OCI-LY1 (cell line): ENCODE measurements around the gene ZSCAN10.

Experiments used
- CTCF ChIP-seq: fragments of 200-600 bp; sonication (generic), shearing (Covaris generic); IDR thresholded peaks from 2 replicates; pipeline ENCODE4 v1.5.1; 2017; ENCODE audit warnings: mild to moderate bottlenecking, antibody characterized with exemption, low read length, moderate library complexity, mixed read lengths
- EZH2 ChIP-seq: fragments of 200-600 bp; sonication (generic), shearing (Covaris generic); IDR thresholded peaks from 2 replicates; pipeline ENCODE4 v1.8.0; 2017; ENCODE audit warnings: borderline replicate concordance, mixed run types, mild to moderate bottlenecking, antibody characterized with exemption, low read length, moderate library complexity, mixed read lengths

DNA sequence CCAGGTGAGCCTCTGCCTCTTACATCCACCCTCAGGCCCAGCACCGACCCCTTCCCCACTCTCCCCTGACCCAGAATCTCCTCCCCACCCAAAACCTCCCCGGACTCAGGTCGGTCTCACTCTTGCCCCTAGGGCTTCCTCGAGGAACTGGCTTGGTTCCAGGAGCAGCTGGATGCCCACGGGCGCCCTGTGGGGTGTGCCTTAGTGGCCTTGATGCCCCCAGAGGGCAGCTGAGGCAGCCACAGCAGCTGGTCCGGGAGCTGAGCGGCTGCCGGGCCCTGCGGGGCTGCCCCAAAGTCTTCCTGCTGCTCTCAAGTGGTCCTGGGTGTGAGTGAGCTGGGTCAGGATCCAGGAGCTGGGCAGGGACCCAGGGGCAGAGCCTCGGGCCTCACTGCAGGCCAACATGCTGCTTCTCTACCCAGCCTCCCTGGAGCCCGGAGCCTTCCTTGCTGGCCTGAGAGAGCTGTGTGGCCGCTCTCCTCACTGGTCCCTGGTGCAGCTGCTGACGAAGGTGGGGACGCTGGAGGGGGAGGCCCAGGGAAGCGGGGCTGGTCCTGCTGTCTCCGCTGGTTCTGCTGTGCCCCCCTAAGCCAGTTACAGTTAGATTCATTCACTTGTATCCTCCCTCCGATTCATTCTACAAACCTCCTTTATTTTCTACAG, 45.4 kb upstream of the ZSCAN10 start:
- TF ChIP-seq EZH2 (no peak), CTCF (no peak)
